IPS-18c (cell line): ENCODE data around the gene TBC1D14.
"Not testable (repeated sequence)": the region's sequence is repeated elsewhere in the genome, so short reads cannot be mapped to it uniquely, and the experiment has no call there.

Experiments used
- H3K4me3 ChIP-seq: 2 replicates; pipeline ENCODE4 v1.7.0; 2013; ENCODE audit warnings: low read depth, mild to moderate bottlenecking, low read length, moderate library complexity; ENCODE audit not compliant: insufficient read depth
- H3K9me3 ChIP-seq: one replicate; pipeline ENCODE4 v1.6.1; 2013; ENCODE audit warnings: mild to moderate bottlenecking, low read length, moderate library complexity; ENCODE audit not compliant: control insufficient read depth, insufficient read depth

TBC1D14 gene

DNA sequence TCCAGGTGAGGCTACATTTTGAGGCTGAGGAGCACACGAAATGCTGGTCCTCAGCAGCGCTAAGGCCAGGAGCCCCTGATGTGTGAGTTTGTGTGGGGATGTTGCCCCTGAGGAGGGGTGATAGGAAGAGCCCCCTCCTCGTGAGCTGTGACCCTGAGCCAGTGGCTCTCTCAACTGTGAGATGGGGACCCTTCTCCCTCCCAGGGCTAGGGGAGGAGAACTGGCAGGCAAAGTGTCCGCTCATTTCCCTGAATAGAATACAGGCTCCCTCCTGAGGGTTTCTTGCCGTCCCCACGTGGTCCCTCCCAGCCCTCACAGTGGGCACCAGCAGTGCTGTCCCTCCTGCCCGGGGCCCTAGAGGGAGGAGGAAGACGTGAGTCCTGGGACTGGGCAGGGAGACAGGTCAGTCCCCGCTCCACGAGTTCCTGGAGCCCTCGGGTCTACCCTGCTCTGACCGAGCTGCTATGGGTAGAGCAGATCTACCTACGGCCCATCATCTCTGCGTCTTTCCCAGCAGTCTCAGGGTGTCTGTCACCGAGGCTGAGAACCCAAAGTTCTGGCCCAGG is 21.0 kb upstream of the TBC1D14 start:
- no peak overlapping the region for H3K4me3 ChIP-seq
- H3K9me3 ChIP-seq = no peaks in the 10 kb centered on the region

DNA sequence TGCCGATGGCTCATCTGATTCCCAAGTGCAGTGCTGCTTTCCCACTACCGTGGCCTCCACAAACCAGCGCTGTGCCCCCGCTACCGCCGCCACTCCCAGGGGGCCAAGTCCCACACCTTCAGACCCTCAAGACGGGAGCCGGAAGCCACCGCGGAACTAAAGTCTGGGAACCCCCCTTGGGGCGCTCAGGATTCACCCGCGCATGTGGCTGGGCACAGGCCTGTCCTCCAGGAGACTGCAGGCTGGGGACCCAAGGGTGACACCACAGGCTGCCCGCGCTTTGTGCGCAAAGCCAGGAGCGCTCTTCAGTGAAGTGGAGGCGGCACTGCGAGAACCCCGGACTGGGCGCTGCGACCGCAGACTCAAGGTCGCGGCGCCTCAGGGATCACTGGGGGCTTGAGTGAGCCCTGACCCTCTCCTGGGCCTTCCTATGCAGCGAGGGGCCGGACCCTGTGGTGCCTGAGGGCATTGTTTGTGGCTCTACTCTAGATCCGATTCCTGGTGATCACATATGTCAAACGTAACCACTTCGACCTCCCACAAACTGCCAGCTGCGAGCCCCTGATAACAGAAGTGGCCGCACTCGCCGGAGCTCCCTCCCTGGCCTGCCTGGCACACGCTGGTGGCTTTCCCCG is 20.4 kb upstream of the TBC1D14 start:
- Histone ChIP-seq H3K4me3 (no peak overlapping the region), H3K9me3 (no peaks in the 10 kb centered on the region)

DNA sequence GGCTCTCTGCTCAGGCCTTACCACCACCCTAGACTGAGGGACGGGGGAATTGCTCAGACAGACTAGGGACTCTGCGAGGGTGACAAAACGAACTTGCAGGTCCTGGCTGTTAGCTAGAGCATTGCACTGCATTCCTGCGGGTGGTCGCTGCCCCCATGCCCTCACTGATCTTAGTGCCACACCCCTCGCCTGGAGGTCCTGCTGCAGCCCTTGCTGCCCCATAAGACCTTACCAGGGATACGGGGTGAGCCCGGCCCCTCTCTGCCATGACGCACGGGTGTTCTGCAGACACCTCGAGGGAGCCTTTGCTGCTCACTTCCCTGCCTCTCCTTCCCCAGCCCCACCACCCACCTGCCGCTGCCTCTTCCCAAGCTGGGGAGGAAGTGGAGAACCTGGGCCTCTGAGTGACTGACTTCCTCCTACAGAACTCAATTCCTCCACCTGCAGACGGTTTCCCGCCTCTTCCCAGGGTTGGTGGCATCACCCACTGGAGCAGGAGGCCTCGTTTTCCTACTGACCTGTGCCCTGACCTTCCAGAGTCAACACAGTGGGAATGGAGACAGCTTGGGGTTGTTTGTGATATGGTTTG is 19.8 kb upstream of the TBC1D14 start:
- no peaks in the 10 kb centered on the region for H3K9me3 ChIP-seq
- H3K4me3 ChIP-seq = no peak overlapping the region

DNA sequence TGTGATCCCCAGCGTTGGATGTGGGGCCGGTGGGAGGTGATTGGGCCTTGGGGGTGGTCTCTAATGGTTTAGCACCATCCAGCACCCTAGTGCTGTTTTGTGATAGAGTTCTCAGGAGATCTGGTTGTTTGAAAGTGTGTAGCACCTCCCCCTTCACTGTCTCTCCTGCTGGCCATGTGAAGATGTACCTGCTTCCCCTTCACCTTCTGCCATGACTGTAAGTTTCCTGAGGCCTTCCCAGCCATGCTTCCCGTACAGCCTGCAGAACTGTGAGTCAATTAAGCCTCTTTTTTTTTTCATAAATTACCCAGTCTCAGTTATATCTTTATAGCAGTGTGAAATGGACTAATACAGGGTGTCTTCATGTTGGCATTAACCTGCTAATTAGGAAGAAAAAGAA is 19.3 kb upstream of the TBC1D14 start:
- Histone ChIP-seq H3K4me3 (no peak overlapping the region), H3K9me3 (no peaks in the 10 kb centered on the region)

DNA sequence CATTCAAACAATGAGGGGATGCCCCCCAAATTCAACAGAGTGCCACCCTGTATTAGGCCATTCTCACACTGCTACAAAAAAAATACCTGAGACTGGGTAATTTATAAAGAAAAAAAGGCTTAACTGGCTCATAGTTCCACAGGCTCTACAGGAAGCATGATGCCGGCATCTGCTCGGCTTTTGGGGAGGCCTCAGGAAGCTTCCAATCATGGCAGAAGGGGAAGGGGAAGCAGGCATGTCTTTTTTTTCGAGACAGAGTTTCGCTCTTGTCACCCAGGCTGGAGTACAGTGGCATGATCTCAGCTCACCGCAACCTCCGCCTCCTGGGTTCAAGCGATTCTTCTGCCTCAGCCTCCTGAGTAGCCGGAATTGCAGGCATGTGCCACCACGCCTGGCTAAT is 18.7 kb upstream of the TBC1D14 start:
- H3K4me3 ChIP-seq = not testable (repeated sequence)

DNA sequence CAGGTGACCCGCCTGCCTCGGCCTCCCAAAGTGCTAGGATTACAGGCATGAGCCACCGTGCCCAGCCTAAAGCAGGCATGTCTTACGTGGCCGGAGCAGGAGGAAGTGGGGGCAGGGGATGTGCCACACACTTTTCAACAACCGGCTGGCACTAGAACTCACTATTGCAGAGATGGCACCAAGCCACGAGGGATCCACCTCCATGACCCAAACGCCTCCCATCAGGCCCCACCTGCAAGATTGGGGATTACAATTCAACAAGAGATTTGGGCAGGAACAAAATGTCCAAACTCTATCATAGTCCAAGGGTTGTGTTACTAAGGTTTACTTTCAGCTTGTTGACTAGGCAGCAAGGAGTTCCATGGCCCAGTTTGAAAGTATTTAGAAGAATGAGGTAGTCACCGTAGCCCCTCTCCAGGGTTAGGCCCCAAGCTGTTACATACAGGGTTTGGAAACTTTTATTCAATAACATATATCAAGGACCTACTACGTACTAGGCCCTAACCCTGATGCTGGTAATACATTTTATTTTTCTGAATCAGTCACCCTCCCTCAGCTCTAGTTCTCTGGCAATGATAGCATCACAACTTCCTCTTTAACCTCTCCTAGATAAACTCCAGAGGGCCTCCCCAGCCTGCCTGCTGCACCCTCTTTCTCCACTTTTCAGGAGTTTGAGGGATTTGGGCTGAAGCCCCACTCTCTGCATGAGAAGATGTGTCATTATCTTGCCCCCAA is 18.0 kb upstream of the TBC1D14 start:
- Histone ChIP-seq H3K4me3 (no peak overlapping the region), H3K9me3 (no peaks in the 10 kb centered on the region)

More for the DNA sequence above, 18.7 kb upstream of the TBC1D14 start:
- H3K9me3 ChIP-seq = not testable (repeated sequence)

DNA sequence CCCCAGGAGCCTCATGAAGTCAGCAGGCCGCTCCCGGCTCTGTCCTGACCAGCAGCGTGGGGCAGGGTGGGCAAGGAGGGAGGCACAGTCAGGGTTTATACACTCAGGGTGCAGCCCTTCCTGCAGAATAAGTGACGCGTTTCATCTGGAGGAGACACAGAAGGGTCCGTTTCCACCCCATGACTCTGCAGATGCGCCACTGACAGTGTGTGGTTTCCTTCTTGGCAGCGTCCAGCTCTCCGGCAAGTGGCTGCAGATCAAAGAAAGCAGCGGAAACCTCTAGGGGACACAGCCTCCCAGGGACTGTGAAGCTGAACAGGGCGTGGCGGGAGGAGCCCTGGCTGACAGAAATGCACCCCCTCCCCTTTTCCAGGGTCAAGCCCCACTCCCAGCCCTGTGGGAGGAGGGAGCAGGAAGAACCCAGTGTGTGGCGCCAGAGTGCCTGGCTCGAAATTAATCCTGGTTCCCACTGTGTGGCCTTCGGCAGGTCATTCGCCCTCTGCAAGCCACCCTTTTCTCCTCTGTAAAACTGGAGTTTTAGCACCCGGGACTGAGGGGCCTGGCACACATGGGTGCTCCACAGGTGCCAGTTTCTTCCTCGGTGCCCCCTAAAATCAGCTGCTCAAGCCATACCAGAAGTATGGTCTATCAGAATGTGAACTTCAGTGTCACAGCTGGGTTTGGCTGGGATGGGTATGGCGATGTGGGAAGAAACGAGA is 17.3 kb upstream of the TBC1D14 start:
- Histone ChIP-seq H3K9me3 (no peaks in the 10 kb centered on the region), H3K4me3 (no peak overlapping the region)

DNA sequence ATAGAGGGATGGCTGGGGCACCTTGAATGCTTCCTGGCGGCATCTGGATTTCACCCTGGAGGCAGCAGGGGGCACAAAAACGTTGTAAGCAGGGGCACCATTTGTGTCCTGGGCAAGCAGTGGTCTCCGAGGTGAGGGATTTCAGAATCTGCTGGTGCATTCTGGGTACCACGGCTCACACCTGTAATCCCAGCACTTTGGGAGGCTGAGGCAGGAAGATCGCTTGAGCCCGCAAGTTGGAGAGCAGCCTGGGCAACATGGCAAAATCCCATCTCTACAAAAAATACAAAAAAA is 16.8 kb upstream of the TBC1D14 start:
- Histone ChIP-seq H3K9me3 (no peaks in the 10 kb centered on the region), H3K4me3 (no peak overlapping the region)

DNA sequence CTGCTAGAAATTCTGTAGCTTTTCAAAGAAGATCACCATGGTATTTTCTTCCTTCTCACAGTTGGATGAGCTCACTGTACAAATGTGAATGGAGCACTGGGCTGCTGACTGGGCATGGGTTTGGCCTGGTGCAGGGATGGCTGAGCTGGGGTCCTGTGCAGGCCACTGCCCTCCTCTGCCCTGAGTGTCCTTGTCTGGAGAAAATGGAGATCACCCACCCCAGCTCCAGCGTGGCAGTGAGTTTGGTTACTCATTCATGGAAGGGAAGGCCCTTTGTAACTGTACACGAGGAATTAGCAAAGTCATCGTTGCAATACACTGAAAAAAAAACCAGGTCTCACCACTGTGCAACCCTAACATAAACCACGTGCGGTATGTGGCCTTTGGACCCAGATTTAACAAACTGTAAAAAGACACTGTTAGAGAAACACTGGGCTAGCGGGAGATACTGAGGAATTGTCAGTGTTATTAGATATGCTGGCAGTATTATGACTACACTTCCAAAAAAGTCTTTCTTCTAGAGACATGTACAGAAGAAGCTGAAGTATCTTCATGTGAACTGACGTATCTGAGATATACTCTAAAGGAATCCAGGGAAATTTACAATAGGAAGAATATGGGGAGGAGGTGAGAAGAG is 16.1 kb upstream of the TBC1D14 start:
- H3K4me3 ChIP-seq = no peak overlapping the region
- H3K9me3 ChIP-seq = no peaks in the 10 kb centered on the region

DNA sequence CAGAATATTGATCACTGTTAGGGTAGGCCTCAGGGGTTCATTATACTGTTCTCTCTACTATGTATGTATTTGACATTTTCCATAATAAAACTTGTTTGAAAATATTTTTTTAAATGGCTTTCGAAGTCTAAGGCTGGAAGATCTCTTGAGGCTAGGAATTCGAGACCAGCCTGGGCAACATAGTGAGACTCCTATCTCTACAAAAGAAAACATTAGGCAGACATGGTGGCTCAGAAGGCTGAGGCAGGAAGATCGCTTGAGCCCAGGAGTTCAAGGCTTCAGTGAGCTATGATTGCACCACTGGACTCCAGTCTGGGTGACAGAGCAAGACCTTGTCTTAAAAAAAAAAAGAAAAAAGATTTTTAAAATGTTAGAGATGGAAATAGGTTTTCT is 15.5 kb upstream of the TBC1D14 start:
- Histone ChIP-seq H3K9me3 (no peaks in the 10 kb centered on the region), H3K4me3 (no peak overlapping the region)

DNA sequence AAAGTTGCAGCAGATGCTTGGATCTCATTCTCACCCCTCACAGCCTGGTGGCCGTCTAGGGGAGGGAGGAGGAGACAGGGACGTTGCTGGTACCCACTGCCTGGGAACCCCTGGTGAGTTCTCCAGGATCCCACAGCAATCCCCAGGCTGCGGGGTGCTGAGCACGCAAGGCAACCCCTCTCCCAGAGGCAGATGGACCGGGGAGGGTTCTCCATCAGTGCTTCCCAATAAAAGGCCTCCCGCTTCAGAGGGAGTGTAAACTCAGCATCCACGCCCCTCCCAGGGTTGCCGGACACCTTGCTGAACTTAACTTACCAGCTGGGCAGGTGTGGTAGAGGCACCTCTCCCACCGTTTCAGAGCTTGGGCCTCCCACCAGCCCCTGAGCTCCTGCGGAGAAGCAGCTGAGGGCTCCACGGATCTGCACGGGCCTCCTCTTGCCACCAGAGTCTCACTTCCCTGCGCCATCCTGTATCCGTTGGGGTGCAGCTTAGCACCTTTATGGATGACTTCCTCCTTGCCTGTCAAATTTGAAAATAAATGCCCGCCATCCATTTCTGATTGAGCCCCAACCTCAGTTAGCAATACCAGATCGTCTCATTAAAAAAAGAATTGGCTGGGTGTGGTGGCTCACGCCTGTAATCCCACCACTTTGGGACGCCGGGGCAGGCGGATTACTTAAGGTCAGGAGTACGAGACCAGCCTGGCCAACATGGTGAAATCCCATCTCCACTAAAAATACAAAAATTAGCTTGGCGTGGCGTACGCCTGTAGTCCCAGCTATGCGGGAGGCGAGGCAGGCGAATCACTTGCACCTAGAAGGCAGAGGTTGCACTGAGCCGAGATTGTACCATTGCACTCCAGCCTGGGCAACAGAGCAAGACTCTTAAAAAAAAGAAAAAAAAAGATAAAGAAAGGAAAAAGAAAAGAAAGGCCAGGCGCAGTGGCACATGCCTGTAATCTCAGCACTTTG is 14.8 kb upstream of the TBC1D14 start:
- no peak overlapping the region for H3K4me3 ChIP-seq
- no peaks in the 10 kb centered on the region for H3K9me3 ChIP-seq

DNA sequence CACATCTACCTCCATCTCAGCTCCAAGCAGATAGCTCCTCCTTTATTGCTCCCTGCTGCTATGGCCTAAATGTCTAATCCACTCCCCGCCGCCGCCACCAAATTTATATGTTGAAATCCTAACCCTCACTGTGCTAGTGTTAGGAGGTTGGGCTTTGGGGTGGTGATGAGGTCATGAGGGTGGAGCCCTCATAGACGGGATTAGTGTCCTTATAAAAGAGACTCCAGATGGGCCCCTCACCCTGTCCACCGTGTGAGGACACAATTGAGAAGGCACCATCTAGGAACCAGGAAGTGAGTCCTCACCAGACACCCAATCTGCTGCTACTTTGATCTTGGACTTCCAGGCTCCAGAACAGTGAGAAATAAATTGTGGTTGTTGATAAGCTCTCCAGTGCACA is 13.6 kb upstream of the TBC1D14 start:
- H3K9me3 ChIP-seq = no peaks in the 10 kb centered on the region
- H3K4me3 ChIP-seq = no peak overlapping the region

DNA sequence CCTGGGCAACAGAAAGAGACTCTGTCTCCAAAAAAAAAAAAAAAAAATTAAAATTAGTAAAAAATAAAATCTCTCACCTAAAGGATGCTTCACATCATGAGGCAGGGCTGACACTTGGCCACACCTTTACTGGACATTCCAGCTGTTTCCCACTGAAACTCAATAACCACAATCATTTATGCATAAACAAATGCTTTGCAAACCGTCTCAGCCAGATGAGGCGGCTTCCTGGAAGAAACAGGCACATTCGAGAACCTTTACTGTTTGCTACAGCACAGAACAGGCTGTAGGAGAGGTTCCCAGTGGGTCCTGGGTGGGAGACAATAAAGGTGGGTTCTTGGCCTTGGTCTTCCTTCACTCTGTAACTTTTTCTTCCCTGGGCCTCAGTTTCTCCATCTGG is 10.9 kb upstream of the TBC1D14 start:
- no peak overlapping the region for H3K4me3 ChIP-seq
- H3K9me3 ChIP-seq = no peaks in the 10 kb centered on the region

DNA sequence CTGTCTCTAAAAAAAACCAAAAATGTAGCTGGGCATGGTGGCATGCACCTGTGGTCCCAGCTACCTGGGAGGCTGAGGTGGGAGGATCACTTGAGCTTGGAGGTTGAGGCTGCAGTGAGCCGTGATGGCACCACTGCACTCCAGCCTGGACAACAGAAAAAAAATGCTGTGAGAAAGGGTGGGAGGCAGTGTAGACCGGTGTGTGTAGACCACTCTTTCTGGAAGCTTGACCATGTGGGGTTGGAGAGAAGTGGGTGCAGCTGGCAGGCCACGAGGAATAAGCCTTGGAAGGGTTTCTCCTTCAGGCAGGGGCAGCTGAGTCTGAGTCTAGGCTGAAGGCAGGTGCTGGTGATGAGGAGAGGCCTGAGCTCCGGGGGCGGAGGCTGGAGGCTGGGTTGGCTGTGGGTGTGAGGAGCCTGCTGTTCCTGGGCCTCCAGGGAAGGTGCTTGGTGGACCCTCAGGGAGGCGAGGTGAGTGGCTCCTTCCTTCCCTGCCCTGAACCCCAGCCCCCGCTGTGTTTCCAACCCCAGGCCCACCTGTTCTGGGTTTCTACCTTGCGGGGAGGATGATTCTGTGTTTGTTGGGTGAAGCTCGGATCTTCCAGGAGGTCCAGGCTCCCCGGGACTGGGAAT is 9.3 kb upstream of the TBC1D14 start:
- H3K4me3 ChIP-seq = no peak overlapping the region
- no peaks in the 10 kb centered on the region for H3K9me3 ChIP-seq

DNA sequence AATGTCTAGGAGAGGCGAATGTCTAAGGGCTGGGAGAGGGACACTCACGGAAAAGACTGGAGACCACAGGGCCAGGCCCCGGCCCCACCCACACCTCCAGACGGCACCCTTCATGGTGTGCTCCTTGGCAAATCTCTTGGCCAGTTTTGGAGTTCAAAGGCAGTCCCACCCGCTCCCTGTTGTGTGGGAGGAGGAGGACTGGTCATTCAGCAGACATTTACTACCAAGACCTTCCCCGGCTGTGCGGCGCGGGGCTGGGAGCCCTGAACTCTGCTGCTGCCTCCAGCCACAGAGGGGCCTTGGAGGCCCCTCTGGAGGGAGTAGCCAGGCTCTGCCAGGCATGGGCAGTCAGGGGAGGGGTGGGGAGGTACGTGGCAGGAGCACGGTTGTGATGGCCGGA is 8.7 kb upstream of the TBC1D14 start:
- H3K4me3 ChIP-seq = no peak overlapping the region
- no peaks in the 10 kb centered on the region for H3K9me3 ChIP-seq

DNA sequence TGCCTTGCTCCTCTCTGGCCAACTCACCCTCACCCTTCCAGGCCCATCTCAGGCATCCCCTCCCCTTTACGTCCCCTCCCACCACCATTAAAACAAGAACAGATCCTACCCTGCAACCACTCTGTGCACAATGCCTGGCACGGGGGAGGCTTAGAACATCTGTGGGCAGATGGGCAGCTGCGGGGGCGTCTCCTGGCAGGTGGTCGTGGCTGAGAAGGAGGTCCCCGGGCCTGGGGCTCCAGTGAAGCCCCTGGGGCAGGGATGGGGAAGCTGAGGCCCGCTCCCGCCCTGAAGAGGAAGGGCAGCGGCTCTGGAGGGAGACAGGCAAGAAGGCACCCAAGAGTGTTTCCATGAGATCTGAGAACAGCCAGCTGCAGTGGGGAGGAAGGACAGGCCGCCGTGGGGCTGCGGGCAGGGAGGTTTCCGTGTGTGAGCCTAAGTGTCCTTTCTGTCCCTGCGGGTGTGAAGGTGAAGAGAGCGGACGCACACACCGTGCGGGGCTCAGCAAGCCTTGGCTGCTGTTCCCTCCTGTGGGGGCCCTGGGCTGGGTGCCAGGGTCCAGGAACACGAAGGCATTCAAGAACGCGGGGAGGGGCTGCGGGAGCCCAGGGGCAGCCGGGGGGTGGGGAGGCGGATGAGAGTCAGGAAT is 7.8 kb upstream of the TBC1D14 start:
- no peak overlapping the region for H3K4me3 ChIP-seq

More for the DNA sequence above, 7.8 kb upstream of the TBC1D14 start:
- no peaks in the 10 kb centered on the region for H3K9me3 ChIP-seq
